ENCODE results near the gene FAAP100.

FAAP100 gene

GRCh38 chr17:81575836-81576235, 23.7 kb upstream of the FAAP100 start:
- DNase-seq, result no peak

- DNase-seq, result no peak
These were observed 22.4 kb upstream of the FAAP100 start for GRCh38 chr17:81574643-81574956.

- DNase-seq, result no peak
These were observed 21.9 kb upstream of the FAAP100 start for GRCh38 chr17:81573794-81574642.

- peak; percentile 49 for DNase-seq
These were observed 20.5 kb upstream of the FAAP100 start for GRCh38 chr17:81572563-81573168.

- DNase-seq, result no peak
These were observed 18.8 kb upstream of the FAAP100 start for GRCh38 chr17:81570964-81571363.

GRCh38 chr17:81569986-81570514, 17.9 kb upstream of the FAAP100 start:
- no peak for DNase-seq

- DNase-seq, result no peak
These were observed 16.3 kb upstream of the FAAP100 start for GRCh38 chr17:81568416-81568815.

GRCh38 chr17:81567191-81567590, 15.0 kb upstream of the FAAP100 start:
- no peak for DNase-seq

- peak; percentile 99 for DNase-seq
These were observed 14.4 kb upstream of the FAAP100 start for GRCh38 chr17:81566461-81567126.

- DNase-seq, result no peak
These were observed 13.1 kb upstream of the FAAP100 start for GRCh38 chr17:81565231-81565630.

- DNase-seq, result no peak
These were observed 12.6 kb upstream of the FAAP100 start for GRCh38 chr17:81564778-81565177.

- peak; percentile 47 for DNase-seq
These were observed 11.9 kb upstream of the FAAP100 start for GRCh38 chr17:81563861-81564586.

GRCh38 chr17:81561494-81561885, 9.3 kb upstream of the FAAP100 start:
- DNase-seq, result no peak

GRCh38 chr17:81558941-81559806, 7.0 kb upstream of the FAAP100 start:
- DNase-seq, result no peak

GRCh38 chr17:81558115-81558468, 5.9 kb upstream of the FAAP100 start:
- no peak for DNase-seq

GRCh38 chr17:81557276-81558114, 5.3 kb upstream of the FAAP100 start:
- no peak for DNase-seq

- DNase-seq, result no peak
These were observed 4.7 kb upstream of the FAAP100 start for GRCh38 chr17:81556863-81557262.

GRCh38 chr17:81556175-81556691, 4.1 kb upstream of the FAAP100 start:
- peak; percentile 33 for DNase-seq

- peak; percentile 97 for DNase-seq
These were observed 1.5 kb upstream of the FAAP100 start for GRCh38 chr17:81553616-81554181.

GRCh38 chr17:81553018-81553615, 964 bp upstream of the FAAP100 start:
- peak; percentile 73 for DNase-seq
